IPS-NIHi7 (cell line): ENCODE results near the gene B3GALT4.
"Not testable (repeated sequence)": the region's sequence is repeated elsewhere in the genome, so short reads cannot be mapped to it uniquely, and the experiment has no call there.

Experiments used
- DNase-seq: peaks from one replicate; pipeline ENCODE4 v3.0.0; 2012; ENCODE audit warnings: mixed read lengths; ENCODE audit errors: extremely low spot score

The B3GALT4 gene

GRCh38 chr6:33272275-33273128 lies 4.4 kb upstream of the B3GALT4 start:
- no peak for DNase-seq

DNA sequence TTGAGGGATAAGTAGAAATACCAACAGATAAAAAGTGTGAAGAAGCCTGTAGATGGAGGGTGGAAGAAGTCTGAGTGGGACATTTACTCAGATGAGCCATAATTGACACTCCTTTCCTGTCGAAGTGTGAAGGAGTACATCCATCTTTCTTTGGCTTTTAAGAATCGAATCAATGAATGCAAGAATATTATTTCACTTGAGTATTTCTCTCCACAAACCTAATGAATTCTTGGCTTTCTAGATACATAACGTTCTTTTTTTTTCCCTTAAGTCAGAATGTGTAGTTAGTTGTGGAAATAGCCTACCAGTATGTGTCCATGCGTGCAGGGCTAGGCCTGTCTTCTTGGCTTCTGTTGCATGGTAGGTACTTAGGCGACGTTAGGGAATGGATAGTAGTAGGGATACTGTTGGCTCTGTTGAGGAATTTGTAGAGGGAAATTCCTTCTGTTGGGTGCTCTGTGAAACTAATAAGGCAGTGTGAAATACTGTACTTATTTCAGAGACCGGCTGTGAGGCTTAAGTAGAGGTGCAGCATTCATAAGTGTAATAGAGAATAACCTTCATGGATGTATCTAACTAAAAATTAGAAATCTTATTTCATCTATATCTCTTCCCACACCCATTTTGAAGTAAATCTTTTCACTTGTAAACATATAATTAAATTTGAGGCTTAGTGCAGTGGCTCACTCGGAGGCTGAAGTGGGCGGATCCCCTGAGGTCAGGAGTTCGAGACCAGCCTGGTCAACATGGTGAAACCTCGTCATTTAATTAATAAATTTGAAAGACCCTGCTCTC lies 3.6 kb upstream of the B3GALT4 start:
- no peak for DNase-seq

DNA sequence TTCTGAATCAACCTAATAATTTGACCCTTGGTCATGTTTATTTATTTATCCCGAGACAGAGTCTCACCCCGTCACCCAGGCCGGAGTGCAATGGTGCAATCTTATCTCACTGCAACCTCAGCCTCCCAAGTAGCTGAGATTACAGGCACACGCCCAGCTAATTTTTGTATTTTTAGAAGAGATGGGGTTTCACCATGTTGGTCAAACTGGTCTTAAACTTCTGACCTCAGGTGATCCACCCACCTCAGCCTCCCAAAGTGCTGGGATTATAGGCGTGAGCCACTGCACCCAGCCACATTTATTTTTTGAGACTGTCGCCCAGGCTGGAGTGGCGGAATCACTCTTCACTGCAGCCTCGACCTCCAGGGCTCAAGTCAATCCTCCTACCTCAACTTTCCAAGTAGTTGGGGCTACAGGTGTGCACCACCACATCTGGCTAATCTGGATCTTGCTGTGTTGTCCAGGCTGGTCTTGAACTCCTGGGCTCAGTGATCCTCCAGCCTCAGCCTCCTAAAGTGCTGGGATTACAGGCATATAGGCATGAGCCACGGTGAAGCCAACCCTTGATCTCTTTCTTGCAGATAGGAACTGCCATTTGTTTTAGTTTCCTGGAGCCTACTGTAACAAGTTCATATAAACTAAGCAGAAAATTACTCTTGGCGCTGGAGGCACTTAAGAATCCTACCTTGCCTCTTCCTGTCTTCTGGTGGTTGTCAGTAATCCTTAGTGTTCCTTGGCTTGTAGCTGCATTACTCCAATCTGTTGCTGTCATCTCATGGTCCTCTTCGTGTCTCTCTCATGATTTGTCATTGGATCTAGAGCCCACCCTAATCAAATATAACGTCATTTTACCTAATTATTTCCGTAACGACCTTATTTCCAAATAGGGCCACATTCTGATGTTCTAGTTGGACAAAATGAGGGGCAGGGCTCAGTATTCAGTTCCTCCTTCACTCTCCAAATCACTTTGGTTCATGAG lies 2.7 kb upstream of the B3GALT4 start:
- DNase-seq: no peak

DNA sequence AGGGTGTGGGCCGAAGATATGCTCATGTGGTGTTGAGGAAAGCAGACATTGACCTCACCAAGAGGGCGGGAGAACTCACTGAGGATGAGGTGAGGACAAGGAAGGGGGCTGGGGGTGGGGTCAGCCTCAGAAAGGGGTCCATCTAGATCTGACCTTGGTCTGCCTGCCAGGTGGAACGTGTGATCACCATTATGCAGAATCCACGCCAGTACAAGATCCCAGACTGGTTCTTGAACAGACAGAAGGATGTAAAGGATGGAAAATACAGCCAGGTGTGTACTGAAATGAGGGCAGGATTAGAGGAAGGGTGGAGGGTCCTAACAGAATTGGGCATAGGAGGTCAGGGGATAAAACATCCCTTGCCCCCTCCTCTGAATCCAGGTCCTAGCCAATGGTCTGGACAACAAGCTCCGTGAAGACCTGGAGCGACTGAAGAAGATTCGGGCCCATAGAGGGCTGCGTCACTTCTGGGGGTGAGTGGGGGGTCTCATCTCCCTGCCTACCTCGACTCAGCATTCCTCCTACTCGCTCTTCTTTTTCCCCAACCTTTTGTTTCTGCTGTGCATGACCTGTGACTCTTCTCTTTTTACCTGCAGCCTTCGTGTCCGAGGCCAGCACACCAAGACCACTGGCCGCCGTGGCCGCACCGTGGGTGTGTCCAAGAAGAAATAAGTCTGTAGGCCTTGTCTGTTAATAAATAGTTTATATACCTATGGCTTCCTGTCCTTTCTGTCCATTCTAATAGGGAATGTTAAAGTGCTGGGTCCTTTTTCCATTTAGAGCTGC lies 935 bp upstream of the B3GALT4 start:
- not testable (repeated sequence) for DNase-seq

GRCh38 chr6:33276581-33276863 lies 401 bp upstream of the B3GALT4 start:
- no peak for DNase-seq

GRCh38 chr6:33277663-33278391 lies 904 bp downstream of the B3GALT4 start:
- peak; percentile 26 for DNase-seq

GRCh38 chr6:33278392-33278741 lies 1.4 kb downstream of the B3GALT4 start:
- DNase-seq: no peak

DNA sequence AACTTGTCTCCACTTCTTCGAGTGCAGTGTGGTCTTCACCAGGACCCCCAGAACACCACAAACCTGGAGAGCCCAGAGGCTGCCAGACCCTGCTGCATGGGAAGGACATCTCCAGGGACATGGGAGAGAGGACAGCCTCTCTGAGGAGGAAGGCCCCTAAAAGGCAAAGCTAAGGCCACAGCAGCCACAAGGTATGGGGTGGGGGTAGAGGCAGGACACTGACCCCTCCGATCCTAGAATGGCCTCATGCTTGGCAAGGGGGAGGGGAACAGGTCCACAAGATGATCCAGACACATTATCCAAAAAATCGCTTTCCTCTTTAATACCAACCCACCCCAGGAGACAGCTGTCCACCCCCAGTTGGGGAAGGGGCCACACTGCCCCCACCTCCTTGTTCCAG lies 1.9 kb downstream of the B3GALT4 start:
- DNase-seq: no peak

DNA sequence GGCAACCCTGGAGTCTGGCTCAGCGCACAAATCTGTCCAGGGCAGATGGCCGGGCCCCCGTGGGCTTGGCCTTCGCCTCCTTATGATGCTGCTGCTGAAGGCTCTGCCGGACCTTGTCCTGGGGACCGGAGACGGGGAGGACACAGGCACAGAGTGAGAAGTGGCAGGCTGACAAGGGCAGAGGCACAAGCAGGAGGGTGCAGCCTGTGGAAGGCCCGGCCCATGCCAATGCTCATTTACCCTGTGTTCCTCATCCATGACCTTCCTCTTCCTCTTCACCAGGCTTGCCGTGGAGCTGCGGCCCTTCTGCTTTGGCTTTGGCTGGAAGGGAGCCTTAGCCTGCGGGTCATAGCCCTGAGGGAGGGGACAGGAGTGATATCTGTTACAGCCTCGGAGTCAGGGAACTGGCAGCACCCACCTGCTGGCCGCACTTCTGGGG lies 2.4 kb downstream of the B3GALT4 start:
- DNase-seq: no peak

- DNase-seq: peak; percentile 75
These were observed 3.1 kb downstream of the B3GALT4 start for GRCh38 chr6:33279971-33280511.

- DNase-seq: no peak
These were observed 3.6 kb downstream of the B3GALT4 start for GRCh38 chr6:33280539-33280938.

- not testable (repeated sequence) for DNase-seq
These were observed 8.3 kb downstream of the B3GALT4 start for GRCh38 chr6:33285214-33285613.

DNA sequence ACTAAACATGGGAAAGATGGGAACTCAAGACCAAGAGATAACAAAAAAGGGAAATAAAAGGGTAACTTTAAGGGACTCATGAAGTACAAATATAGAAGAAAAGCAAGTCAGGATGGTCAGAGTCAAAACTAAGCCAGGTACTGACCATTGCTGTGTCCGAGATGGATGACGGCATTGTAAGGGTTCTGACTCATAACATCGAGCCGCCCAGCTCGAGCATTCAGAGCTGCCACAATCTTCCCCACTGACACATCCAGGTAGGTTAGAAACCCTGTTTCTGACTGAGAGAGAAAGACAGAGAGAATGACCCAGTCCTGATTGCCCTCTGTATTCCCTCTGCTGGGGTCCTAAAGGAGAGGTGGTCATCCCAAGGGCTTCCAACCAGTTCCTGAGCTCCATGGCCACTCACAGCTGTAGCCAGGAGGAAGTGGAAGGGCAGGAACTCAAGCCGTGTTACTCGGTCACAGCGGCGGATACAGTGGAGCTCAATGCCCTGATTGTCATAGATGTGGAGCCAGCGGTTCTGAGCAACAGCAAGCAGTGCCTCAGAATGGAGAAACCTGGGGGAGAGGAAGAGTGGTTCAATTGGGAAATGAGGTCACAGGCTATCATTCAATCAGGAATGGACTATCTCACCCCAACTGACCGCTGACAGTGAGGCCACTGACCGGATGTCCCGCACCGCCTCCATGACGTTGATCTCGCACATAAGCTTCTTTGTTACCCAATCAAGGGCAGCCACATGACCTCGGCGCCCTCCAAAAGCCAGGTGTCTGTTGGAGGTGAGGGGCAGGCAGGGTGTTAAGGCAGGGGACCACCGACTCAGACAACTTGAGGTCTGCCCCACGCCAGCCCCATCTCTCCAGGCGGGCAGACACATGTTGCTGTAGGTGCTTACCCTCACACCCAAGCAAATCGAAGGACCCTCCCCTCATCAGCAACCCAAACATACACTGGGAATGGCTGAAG lies 10.3 kb downstream of the B3GALT4 start:
- no peak for DNase-seq

GRCh38 chr6:33288141-33288920 lies 11.4 kb downstream of the B3GALT4 start:
- no peak for DNase-seq

DNA sequence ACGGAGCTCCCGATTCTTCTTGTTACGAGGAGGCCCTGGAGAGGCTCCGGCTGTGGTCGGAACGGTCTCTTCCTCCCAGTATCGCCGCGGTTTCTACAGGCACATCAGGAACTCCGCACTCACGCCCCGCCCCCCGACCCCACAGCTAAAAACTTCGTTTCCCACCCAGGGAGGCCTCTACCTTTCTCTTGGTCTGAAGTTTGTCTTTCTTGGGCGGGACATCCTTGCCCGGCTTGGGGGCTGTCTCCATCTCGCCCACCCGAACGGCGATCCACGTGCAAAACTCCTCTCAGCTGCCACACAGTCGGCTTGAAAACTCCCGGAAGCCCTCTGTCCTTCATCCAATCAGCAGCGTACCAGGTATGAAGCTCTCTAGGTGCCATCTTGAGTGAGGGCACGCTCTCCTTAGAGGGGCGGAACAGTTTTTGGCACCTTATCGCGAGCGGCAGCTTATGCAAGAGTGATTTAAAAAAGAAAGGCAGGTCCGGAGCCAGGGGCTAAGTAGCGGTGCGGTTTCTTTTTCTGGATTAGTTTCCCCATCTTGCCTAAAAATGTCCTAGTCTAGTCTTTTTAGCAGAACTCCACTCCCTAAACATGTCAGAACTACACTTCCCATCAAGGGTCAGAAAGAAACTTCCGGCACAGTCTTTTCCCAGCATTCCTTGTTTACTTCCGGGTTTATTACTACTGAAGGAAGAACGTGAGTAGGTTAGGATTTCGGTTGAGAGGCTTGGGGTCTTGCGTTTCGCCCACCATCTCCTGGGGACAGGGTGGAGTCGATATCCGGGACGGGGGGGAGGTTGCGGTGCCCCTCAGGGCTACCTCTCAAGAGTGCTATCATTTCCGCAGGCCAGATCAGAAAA lies 12.2 kb downstream of the B3GALT4 start, which contains the start of the genes PFDN6 and WDR46:
TSS of gene PFDN6 (plus strand) at position 681 of the 863 bp plus-strand sequence. CDS start 256 bp downstream, outside the sequence.
TSS of gene WDR46 (minus strand) at position 319 of the 863 bp plus-strand sequence. CDS start at position 250, 69 bp downstream.
- peak; percentile 89 for DNase-seq

- DNase-seq: no peak
These were observed 12.9 kb downstream of the B3GALT4 start for GRCh38 chr6:33289784-33290315.

DNA sequence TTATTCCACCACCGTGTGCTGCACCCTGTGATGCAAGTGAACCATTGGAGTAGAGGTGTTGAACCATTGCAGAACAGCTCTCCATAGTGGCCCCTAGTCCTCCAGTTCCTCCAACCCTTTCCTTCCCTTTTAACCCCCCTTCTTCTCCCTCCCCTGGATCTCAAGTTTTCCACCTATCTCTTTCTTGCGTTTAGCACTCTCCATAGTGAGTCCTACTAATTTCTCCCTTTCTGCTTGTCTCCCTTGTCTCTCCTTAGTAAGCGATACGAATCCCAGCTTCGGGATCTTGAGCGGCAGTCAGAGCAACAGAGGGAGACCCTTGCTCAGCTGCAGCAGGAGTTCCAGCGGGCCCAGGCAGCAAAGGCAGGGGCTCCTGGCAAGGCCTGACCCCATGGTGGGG lies 13.5 kb downstream of the B3GALT4 start:
- DNase-seq: no peak
